Thyroid gland (tissue), 4 donors: Measurements from ENCODE around the gene RASA3. TPM values are rescaled to one million over a fixed set of nuclear protein-coding genes. Genes with fewer than 3 reads are reported as not detected.
"Not testable (repeated sequence)": the region's sequence is repeated elsewhere in the genome, so short reads cannot be mapped to it uniquely, and the experiment has no call there.

Experiments
- DNase-seq, 2 donors: peaks; one replicate each; pipeline ENCODE4 v3.0.0-alpha.2; 2019
- H3K27ac ChIP-seq, 3 donors: fragments of 200-600 bp; sonication (generic); 1 replicate in 2 of 3; 2 replicates in 1 of 3; pipeline ENCODE4 v1.5.1; 2016 to 2019; ENCODE audit warnings: mild to moderate bottlenecking in 1 of 3, moderate library complexity in 1 of 3
- H3K27me3 ChIP-seq: fragments of 200-600 bp; sonication (generic); one replicate; pipeline ENCODE4 v1.5.1; 2019
- H3K36me3 ChIP-seq, 2 donors: fragments of 200-600 bp; sonication (generic); one replicate each; pipeline ENCODE4 v1.5.1; 2016 to 2019
- H3K4me1 ChIP-seq, 2 donors: fragments of 200-600 bp; sonication (generic); one replicate each; pipeline ENCODE4 v1.5.1; 2017 to 2019
- H3K4me3 ChIP-seq, 3 donors: fragments of 200-600 bp; sonication (generic); replicated peaks in 1 of 3; 1 replicate in 2 of 3; 2 replicates in 1 of 3; pipeline ENCODE4 v1.5.1; 2016; ENCODE audit warnings: mild to moderate bottlenecking in 1 of 3
- H3K9me3 ChIP-seq: fragments of 200-600 bp; sonication (generic); one replicate; pipeline ENCODE4 v1.5.1; 2017
- CTCF ChIP-seq, 6 experiments: fragments of 200-600 bp in 3 of 6; fragments of 450-650 bp in 3 of 6; sonication (generic) in 3 of 6; IDR thresholded peaks; one replicate each; pipeline ENCODE4 v1.5.1; 2016 to 2019; ENCODE audit warnings: antibody characterized with exemption in 6 of 6, mild to moderate bottlenecking in 2 of 6, inconsistent platforms in 1 of 6, moderate library complexity in 1 of 6
- POLR2A ChIP-seq, 2 donors: fragments of 450-650 bp; IDR thresholded peaks; one replicate each; pipeline ENCODE4 v1.6.1; 2017; ENCODE audit warnings: antibody characterized with exemption in 2 of 2, mild to moderate bottlenecking in 2 of 2, moderate library complexity in 1 of 2
- WGBS, 2 donors: methylation state at CpG; one replicate each; pipeline ENCODE4 v1.1.5; 2017; 5-methylcytosine and 5-hydroxymethylcytosine counted together
- intact Hi-C: fragments of 100-400 bp; cut with DNase I; formaldehyde crosslinking; loops from one replicate; pipeline ENCODE4 v1.15.1; 2023
- total RNA-seq, 4 donors: library from RNA; depleted of rRNA; stranded (reverse); fragments of >200 nt; gene quantifications; one replicate each; pipeline ENCODE4 v1.2.3, GENCODE V29; 2016

The RASA3 gene
- total RNA-seq, 4 donors from 2014 or later, result 22.3 to 32.3 (median 25.5) TPM

GRCh38 chr13:114106991-114107685 lies 25.3 kb downstream of the RASA3 start:
- Histone ChIP-seq H3K9me3 (no peaks in the 10 kb centered on the region), H3K27ac (no peak overlapping the region), H3K4me3 (no peak overlapping the region), H3K27me3 (no peaks in the 10 kb centered on the region), H3K4me1 (peaks cover 5 to 15% of the 10 kb centered on the region in 2 donors), H3K36me3 (no peaks in the 10 kb centered on the region)
- 85 to 86% methylated on average over 16 to 17 of the region's 27 CpGs for WGBS, 2 donors
- intact Hi-C loops, result no loop called here
- TF ChIP-seq CTCF (IDR thresholded peaks at IDR 0.05), result no peak
- no peak for TF ChIP-seq POLR2A (IDR thresholded peaks at IDR 0.05)
- no peak for DNase-seq

GRCh38 chr13:114106526-114106925 lies 25.9 kb downstream of the RASA3 start:
- DNase-seq, result no peak
- intact Hi-C loops, result no loop called here
- H3K4me1 ChIP-seq, result peaks cover 7 to 15% of the 10 kb centered on the region in 2 donors
- no peak overlapping the region for H3K27ac ChIP-seq
- no peak for TF ChIP-seq POLR2A (IDR thresholded peaks at IDR 0.05)
- no peak for TF ChIP-seq CTCF (IDR thresholded peaks at IDR 0.05)
- H3K9me3 ChIP-seq, result no peaks in the 10 kb centered on the region
- H3K27me3 ChIP-seq, result no peaks in the 10 kb centered on the region
- 96% methylated on average over 9 of the region's 9 CpGs for WGBS, 2 donors
- no peak overlapping the region for H3K4me3 ChIP-seq
- H3K36me3 ChIP-seq, result no peaks in the 10 kb centered on the region

DNA sequence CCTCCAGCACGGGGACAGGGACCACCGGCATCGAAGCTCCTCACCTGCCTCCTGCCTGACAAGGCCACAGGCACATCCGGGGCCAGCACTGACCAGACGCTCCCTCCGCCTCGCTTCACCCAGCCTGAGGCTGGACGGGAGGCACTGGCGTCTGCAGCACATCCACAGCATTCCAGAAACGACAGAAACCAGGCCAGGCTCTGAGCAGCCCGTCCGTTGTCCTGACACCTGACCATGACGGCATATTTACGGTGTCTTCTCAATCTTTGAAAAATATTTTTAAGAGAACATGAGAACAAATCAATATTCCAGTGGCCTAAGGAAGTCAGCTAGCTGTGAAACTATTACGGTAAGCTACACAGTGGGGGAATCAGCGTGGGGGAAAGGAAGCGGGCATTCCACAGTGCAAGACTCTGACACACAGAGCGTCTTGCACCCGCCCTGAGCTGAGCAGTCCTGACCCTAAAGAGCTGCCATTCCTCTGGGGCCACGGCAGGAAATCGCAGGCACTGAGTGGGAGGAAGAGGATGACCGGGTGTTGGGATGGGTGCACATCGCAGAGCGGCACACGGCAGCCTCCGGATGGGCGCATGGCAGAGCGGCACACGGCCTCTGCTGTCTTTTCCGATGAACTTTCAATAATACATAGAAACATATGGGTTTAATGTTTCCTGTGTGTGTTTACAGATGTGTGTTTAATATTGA lies 26.8 kb downstream of the RASA3 start:
- no peak for DNase-seq
- no peaks in the 10 kb centered on the region for H3K36me3 ChIP-seq
- no peak overlapping the region for H3K4me3 ChIP-seq
- H3K27ac ChIP-seq, result no peak overlapping the region
- peaks cover 12 to 15% of the 10 kb centered on the region in 2 donors for H3K4me1 ChIP-seq
- H3K9me3 ChIP-seq, result no peaks in the 10 kb centered on the region
- TF ChIP-seq POLR2A (IDR thresholded peaks at IDR 0.05) (no peak), CTCF (IDR thresholded peaks at IDR 0.05) (no peak)
- intact Hi-C loops, result no loop called here
- 83 to 90% methylated on average over 30 of the region's 30 CpGs for WGBS, 2 donors
- no peaks in the 10 kb centered on the region for H3K27me3 ChIP-seq

DNA sequence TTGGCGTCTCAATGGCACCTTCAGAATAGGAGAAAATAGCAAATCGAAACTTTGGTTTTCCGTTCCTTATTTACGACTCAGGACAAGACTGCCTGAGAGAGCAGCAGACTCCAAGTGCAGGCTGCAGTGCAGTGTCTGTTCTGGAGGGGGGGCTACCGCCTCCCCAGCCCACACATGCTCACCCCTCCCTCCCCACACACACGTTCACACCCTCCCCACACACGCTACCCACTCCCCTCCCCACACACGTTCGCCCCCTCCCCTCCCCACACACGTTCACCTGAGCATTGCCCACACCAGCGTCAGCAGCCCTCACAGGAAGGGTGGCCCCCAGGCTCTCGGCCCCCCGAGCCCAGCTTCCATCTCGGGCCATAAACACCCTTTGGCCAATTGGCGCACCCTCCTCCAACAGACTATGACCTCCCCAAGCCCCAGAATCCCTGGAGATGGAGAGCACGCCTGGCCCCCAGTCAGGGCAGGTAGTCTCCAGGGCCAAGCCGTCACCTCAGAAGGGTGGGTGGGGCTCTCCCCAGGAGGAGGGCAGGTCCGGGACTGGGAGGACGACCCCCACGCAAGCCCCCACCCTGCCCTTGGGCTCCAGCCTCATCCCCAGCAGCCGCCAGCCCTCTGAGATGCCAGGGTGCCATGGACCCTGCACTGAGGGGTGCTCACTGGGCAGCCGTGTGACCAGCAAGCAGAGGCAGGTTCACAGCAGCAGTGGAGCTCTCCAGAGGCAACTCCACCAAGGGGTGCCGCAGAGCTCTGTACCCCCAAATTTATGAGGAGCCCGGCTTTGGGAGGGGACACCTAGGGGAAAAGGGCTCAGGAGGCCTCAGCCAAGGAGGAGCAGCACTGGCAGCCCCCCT lies 27.5 kb downstream of the RASA3 start:
- 89 to 93% methylated on average over 19 of the region's 24 CpGs for whole genome bisulfite sequencing, 2 donors
- no peaks in the 10 kb centered on the region for H3K36me3 ChIP-seq
- intact Hi-C loops, result no loop called here
- no peak overlapping the region for H3K27ac ChIP-seq
- no peak for TF ChIP-seq POLR2A (IDR thresholded peaks at IDR 0.05)
- peaks cover 12% of the 10 kb centered on the region in 2 donors for H3K4me1 ChIP-seq
- H3K4me3 ChIP-seq, result no peak overlapping the region
- no peak for DNase-seq
- H3K27me3 ChIP-seq, result no peaks in the 10 kb centered on the region
- no peaks in the 10 kb centered on the region for H3K9me3 ChIP-seq

GRCh38 chr13:114103801-114104654 lies 28.4 kb downstream of the RASA3 start:
- no peak for TF ChIP-seq CTCF (IDR thresholded peaks at IDR 0.05)
- no peak for TF ChIP-seq POLR2A (IDR thresholded peaks at IDR 0.05)
- no peaks in the 10 kb centered on the region for H3K36me3 ChIP-seq
- DNase-seq, result no peak
- WGBS, 2 donors, result 95 to 96% methylated on average over 8 to 11 of the region's 62 CpGs
- intact Hi-C loops, result no loop called here
- H3K4me3 ChIP-seq, result no peak overlapping the region
- H3K4me1 ChIP-seq, result peaks cover 12% of the 10 kb centered on the region in 2 donors
- H3K9me3 ChIP-seq, result no peaks in the 10 kb centered on the region
- H3K27me3 ChIP-seq, result no peaks in the 10 kb centered on the region
- no peak overlapping the region for H3K27ac ChIP-seq

GRCh38 chr13:114103289-114103621 lies 29.2 kb downstream of the RASA3 start:
- H3K36me3 ChIP-seq, H3K9me3 ChIP-seq, H3K27ac ChIP-seq, H3K27me3 ChIP-seq, intact Hi-C loops, DNase-seq, H3K4me3 ChIP-seq: not testable (repeated sequence)
- H3K4me1 ChIP-seq, result peaks cover 12% of the 10 kb centered on the region in 2 donors
- 100% methylated on average over 2 of the region's 20 CpGs; no CpG with 5 or more reads in 1 of the 2 donors for WGBS, 2 donors
